GM12874 (cell line): ENCODE results near the gene PLEKHG7.

Source experiments
- TF ChIP-seq, protein P1 (sequence below): IDR thresholded peaks from 2 replicates; pipeline ENCODE4 v1.5.1; 2011; ENCODE audit warnings: low read depth, mild to moderate bottlenecking, control low read depth, low read length, moderate library complexity; ENCODE audit not compliant: insufficient read depth

The PLEKHG7 gene

DNA sequence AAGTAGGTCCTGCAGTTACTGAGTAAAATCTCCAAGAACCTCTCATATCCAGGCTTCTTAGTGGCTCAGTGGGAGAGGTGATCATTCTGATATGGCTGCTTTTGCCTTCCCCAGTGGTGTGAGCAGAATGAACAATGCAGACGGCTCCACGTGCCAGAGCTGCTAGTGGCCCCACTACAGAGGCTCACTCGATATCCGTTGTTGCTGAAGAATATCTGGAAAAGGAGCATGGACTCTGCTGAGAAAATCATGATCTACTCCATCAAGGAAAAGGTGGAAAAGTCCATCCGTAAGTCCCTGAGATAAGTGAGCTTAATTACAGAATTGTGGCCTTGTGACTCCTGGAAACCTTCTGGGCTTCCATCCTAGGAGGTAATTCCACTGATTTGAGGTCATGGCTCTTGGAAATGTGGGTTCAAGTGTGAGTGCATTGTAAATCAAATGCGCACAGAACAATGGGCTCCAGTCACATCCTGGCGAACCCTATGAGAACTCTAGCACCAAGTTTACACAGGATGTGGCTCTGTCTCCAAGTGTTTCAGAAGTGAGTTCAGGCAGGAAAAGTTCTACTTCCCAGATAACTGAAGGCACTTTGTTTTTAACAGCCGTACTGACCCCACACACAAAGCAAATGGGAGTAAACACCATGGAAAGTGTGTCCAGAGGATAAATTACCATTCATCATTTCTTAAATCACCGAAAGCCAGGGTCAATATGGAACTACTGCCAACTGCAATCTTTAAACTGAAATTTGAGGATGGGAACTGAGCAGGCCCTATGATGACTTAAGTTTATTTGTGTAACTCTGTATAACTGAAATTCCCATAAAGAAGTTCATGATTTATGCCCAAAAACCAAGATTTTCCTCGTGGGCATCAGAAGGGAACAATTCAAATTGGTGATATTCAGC is 51.4 kb downstream of the PLEKHG7 start:
- TF ChIP-seq, protein P1, sequence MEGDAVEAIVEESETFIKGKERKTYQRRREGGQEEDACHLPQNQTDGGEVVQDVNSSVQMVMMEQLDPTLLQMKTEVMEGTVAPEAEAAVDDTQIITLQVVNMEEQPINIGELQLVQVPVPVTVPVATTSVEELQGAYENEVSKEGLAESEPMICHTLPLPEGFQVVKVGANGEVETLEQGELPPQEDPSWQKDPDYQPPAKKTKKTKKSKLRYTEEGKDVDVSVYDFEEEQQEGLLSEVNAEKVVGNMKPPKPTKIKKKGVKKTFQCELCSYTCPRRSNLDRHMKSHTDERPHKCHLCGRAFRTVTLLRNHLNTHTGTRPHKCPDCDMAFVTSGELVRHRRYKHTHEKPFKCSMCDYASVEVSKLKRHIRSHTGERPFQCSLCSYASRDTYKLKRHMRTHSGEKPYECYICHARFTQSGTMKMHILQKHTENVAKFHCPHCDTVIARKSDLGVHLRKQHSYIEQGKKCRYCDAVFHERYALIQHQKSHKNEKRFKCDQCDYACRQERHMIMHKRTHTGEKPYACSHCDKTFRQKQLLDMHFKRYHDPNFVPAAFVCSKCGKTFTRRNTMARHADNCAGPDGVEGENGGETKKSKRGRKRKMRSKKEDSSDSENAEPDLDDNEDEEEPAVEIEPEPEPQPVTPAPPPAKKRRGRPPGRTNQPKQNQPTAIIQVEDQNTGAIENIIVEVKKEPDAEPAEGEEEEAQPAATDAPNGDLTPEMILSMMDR, result no peak

DNA sequence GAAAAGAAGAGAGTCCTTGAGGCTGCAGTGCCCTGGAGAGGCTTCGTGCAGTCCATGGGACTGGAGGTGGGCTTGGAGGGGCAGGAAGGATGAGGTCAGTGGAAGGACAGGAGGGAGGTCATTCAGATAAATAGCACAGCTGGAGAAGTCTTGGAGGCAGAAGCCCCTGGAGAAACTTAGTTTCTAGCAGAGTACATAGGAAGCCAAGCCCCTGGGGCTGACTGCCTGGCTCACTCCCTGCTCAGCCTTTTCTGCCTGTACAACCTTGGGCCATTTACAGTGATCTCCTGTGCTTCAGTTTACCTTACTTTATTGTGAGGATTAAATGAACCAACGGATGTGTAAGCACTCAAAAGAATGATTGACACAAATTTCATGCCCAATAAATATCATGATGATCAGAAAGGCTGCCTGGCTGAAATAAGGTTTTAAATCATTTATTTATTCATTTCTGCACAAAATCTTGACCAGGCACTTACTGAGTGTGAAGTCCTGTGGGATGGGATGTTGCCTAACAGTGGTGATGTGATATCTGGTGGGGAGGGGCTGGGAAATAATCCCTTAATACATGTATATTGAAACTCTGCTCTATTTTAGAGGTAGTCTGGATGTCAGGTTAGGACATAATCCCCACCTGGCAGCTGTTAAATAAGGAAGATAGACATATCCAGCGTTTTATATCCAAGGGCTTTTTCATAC is 54.3 kb downstream of the PLEKHG7 start:
- TF ChIP-seq, protein P1, result no peak

DNA sequence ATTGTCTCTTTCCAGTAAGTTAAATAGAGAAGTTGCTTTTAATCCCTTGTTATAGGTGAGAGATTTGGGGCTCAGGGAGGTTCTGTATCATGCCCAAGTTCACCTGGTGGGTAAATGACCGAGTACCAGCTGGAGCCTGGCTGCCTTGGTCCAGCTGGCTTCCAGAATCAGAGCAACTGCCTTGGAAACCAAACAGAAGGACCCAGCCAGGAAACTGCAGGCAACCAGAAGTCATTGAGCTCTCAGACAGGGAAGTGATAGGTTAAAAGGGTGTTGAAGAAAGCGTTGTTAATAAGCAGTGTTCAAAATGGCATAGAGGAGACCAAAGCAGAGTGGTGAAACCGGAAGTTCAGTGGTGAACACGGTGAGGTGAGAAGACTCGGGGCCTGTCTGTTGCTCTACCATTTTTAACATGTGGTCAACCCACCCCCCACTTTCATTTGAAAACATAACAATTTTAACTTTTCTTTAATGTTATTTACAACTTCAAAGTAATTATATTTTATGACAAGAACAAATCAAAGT is 54.9 kb downstream of the PLEKHG7 start:
- TF ChIP-seq, protein P1, result no peak

DNA sequence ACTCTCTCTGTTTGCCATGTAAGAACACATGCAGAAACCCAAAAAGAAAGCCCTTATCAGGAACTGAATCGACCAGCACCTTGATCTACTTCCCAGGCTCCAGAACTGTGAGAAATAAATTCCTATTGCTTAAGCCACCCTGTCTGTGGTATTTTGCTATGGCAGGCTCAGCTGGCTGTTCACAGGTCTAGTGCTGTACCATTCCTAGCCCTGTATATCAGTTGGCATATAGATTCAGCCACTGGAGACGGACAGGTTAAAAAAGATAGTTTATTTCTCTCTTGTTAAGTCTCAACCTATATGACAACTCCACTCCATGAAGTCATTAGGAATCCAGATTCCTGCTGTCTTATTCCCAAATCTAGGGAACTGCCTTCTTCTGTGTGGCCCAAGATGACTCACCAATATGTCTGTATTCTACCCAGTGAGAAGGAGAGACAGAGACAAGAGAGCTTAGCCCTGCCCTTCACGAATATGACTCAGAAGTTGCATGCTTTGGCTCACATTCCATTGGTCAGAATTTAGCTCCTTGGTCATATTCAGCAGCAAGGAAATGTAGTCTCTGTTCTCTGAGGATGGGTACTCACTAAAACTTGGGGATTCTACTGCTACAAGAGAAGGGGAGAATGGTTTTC is 57.0 kb downstream of the PLEKHG7 start:
- TF ChIP-seq, protein P1, result no peak

DNA sequence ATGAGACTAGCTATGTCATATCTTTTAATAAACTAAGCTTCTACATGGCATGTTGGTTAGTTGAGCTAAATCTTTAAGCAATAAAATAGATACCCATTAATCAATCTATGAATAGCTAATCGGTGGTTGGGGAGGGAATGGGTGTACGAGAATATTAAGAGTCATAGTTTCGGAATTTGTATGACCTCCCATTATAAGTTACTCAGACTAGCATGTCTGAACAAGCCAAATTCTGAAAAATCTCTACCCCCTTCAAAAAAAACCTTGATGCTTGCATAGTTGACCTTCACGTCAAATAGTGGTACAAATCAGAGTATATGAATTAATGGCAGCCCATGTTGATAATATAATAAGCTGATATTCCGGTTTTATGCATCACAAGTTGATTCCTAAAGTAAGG is 60.0 kb downstream of the PLEKHG7 start:
- TF ChIP-seq, protein P1, result no peak

DNA sequence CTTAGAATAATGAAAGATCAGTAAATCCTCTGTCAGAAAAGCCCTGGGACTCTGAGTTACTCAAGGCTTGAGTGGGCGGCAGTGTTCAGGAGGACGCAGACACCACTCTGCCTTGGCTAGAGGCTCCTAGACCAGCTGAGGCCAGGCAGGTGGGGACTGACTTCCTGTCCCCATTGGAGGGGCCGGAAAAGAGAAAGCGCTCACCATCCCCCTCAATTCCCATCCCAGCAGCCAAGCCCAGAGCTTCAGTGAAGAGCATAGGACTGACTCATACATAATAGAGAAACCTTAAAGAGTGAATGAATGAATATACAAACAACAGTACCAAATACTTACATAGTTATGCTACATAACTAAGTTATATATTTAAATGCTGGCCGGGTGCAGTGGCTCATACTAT is 62.0 kb downstream of the PLEKHG7 start:
- TF ChIP-seq, protein P1, result no peak

DNA sequence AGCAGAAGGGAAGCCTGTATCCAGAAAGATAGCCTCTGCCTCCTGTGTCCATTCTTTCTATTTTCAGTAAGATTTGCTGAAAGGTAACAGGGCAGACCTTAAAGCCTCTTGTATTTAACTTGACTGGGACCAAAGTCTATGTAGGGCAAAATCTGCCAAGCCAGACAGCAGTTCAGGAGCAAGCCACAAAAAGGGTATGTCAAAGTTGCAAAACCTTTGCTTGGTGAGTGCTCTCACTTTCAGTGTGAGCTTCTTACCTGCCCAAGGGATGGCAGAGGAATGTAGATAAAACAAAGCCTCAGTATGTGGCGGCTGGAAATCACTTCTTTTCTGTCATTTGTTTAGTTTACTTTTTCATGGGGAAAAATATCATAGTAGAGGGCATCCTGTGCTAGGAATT is 63.1 kb downstream of the PLEKHG7 start:
- TF ChIP-seq, protein P1, result no peak
